GM21515 (cell line): Measurements from ENCODE around the gene MYOD1.

Experiments used
- ATAC-seq: cut with Tn5 transposase; IDR thresholded peaks from one replicate; pipeline ENCODE4 v1.9.1; 2021; ENCODE audit not compliant: unreplicated experiment

The MYOD1 gene

GRCh38 chr11:17719028-17719937 lies at the start of gene MYOD1:
TSS of gene MYOD1 (plus strand) at chr11:17719571. CDS start at chr11:17719783, 212 bp downstream.
- no peak for ATAC-seq

- ATAC-seq: no peak
Observed at GRCh38 chr11:17672469-17672868, 46.9 kb upstream of the MYOD1 start.

- no peak for ATAC-seq
Observed at GRCh38 chr11:17673951-17674350, 45.4 kb upstream of the MYOD1 start.

- no peak for ATAC-seq
Observed at GRCh38 chr11:17682848-17683247, 36.5 kb upstream of the MYOD1 start.

- no peak for ATAC-seq
Observed at GRCh38 chr11:17683377-17684161, 35.8 kb upstream of the MYOD1 start.

- no peak for ATAC-seq
Observed at GRCh38 chr11:17684550-17684949, 34.8 kb upstream of the MYOD1 start.

GRCh38 chr11:17686231-17686980 lies 33.0 kb upstream of the MYOD1 start:
- no peak for ATAC-seq

GRCh38 chr11:17687946-17688670 lies 31.3 kb upstream of the MYOD1 start:
- ATAC-seq: no peak

GRCh38 chr11:17691550-17691949 lies 27.8 kb upstream of the MYOD1 start:
- no peak for ATAC-seq

GRCh38 chr11:17691976-17692375 lies 27.4 kb upstream of the MYOD1 start:
- no peak for ATAC-seq

- ATAC-seq: no peak
Observed at GRCh38 chr11:17692931-17693330, 26.4 kb upstream of the MYOD1 start.

GRCh38 chr11:17693531-17693930 lies 25.8 kb upstream of the MYOD1 start:
- no peak for ATAC-seq

- no peak for ATAC-seq
Observed at GRCh38 chr11:17694494-17695110, 24.8 kb upstream of the MYOD1 start.

- ATAC-seq: no peak
Observed at GRCh38 chr11:17695454-17696441, 23.6 kb upstream of the MYOD1 start.

GRCh38 chr11:17696741-17697140 lies 22.6 kb upstream of the MYOD1 start:
- ATAC-seq: no peak

GRCh38 chr11:17697175-17697949 lies 22.0 kb upstream of the MYOD1 start:
- no peak for ATAC-seq

- no peak for ATAC-seq
Observed at GRCh38 chr11:17699147-17700114, 19.9 kb upstream of the MYOD1 start.
